Activated CD8-positive, alpha-beta memory T cell treated with anti-CD3 and anti-CD28 coated beads, Interleukin-2, amount 50 U/mL, for 1 hour (primary cell): Measurements from ENCODE around the gene IPCEF1.

ENCODE experiments used
- DNase-seq: peaks from one replicate; pipeline ENCODE4 v3.0.0-alpha.2; 2020; ENCODE audit errors: extremely low read depth

Gene IPCEF1

DNA sequence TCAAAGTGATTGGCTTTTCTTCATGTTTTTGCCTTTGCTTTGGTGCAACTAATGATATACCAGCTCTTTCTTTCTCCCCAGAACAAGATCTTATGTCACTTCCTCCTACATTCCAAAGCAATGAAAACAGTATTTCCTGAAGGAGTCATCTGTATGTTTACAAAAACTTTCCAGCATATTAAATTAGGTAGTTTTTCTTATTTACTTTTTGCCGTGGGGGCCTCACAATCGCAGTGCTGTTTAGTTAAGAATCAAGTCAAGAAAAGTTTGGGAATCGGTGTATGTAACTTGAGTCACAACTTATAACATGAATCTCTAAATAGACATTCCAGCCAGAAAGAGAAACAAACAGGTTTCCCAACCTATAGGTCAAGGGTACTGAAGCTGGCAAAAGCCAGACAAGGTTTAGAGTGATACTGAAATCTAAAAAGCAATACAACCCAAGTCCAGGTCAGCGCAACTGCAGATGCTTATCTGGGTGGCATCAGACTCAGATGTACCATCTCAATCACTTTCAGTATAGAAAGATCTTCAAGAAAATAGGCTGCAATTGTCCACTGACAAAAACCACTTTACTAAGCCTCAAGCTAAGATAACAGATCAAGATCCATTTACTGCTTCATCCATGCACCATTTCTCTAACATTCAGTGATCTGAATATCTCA, 63.6 kb downstream of the IPCEF1 start:
- DNase-seq, result no peak

DNA sequence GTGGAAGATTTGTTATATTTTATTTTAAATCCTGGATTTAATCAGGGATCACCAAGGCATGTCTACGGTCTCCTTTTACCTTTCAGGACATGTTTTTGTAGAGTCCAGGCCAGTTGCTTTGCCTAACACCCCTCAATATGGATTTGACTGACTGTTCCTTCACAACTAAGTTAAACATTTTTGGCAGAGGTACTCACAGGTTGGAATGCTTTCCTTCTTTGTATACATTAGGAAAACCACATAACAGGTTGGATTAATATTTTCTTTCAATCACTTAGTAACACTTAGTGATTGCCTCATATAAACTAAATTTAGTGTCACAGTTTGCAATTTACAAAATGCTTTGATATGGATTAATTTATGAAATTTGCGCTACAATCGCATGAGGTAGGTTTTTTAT, 64.5 kb downstream of the IPCEF1 start:
- DNase-seq, result no peak

DNA sequence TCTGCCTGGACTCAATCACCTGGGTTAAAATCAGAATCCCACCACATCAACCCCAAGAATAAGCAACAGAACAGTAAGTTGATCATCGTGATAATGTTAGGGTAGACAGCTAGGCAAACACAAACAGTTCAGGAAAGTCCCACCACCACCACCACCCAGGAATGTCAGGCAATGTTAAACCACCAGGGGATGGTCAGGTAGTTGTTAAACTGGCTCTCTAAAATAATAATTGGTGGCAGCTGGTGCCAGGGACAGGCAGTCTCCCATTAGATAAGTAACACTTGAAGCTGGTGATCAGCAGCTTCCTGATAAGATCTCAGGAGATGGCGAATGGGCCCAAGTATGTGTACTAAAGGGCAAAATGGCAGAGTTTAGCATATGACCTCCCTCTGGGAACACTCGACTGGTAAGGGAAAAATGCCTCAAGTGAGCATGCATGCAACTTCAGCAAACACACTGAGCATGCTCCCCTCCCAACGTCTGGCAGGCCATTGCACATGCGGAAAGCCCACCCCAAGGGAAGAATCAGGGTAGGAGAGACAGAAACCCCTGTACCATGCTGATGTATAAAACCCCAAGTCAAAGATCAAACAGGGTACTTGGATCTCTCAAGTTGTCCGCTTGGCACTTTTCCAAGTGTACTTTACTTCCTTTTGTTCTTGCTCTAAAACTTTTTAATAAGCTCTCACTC, 66.6 kb downstream of the IPCEF1 start:
- no peak for DNase-seq

DNA sequence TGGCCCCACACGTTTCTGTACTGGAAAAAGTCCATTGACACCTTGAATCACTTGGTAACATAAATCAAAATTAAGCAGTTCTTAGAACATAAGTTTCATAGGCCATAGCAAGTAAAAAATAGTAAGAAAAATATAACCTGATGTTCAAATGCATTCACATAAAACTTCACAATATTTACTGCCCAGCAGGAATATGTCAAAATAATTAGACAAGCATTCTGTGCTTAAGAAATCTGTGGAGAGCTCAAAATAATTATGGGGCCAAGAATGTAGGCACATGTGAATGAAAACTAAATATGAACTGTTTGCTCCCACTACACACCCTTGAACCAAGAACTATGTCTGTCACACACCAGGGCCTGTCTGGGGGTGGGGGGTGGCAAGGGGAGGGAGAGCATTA, 70.8 kb downstream of the IPCEF1 start:
- DNase-seq, result no peak

DNA sequence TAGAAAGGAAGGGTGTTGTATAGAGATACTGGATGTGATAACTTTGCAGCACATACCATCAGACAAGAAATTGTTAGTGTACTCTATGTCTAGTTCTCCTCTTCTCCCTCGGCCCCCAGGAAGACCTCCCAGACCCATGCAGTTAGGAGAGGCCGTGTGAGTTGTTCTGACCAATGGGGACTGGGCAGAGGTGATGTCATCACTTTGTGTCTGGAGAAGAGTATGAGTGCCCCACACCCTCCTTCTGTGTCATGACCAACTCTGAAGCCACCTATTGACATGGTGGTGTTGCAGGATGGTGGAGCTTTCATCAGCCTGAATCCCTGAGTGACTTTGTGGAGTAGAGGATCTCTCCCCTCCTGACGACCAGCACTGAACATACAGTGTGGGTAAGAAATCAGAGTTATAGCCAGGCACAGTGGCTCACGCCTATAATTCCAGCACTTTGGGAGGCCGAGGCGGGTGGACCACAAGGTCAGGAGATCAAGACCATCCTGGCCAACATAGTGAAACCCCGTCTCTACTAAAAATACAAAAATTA, 72.2 kb downstream of the IPCEF1 start:
- no peak for DNase-seq

DNA sequence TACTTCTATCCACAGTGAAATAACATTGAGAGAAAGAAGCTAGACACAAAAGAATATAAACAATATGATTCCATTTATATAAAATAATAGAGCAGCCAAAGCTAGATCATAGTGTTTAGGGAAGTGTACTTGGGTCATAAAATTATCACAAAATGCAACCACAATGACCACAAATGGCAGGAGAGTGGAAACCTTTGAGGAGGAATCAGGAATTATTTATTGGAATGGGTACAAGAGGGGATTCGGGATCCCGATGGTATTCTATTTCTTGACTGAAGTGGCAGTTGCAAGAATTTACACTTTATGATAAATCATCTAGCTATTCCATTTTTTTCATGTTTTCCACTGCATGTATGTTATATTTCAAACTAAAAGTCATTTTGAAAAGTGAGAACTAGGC, 76.1 kb downstream of the IPCEF1 start:
- no peak for DNase-seq

DNA sequence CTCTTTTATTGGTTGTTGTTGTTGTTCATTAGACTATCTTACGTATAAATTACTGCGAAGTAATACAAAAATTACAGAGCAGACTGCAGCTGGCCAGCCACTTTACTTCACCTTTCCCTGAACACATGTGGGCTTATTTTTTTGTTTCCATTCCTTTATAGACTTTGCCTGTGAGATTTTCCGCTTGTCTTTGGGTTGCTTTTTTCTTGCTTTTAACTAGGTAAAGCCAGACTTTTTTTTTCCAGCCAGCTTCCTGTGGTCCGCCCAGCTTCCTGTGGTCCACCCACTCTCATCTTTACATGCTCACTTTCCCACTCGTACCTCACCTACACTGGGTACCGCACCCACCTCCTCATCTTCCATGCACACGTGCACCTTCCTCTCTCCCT, 79.0 kb downstream of the IPCEF1 start:
- no peak for DNase-seq

DNA sequence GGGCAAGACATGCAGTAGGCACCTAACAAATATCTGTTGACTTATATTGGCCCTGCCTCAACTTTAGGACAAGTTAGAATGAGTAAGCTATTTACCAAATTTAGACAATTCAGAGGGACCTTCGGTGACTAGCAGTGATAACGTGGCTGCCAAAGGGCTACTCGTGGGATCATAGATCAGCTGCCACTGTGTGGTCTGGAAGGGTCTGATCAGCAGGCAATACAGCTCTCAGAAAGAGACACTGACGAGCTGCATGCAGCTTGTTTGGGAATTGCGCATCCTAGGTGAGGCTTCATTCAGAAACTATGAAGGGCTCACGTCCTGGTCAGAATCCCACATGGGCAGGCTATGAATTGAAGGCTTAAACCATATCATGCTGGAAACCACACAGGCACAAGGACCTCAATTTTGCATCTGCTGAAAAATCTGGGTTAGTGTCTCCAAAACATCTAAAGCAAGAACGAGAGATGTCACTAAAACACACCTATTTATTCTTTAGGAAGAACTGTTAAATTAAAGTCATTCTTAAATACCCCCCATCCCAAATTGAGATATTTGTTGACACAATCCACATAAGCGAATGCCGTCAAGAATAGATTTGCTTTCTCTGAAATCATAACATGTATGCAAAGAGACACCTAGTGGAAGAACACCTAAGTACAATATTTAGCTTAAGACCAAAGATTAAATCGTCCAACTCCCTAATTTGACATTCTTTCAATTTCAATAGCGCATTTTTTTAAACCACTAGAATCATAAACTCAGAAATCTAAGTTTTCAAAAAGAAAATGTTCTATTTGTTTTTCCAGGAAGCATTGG, 79.6 kb downstream of the IPCEF1 start:
- no peak for DNase-seq

DNA sequence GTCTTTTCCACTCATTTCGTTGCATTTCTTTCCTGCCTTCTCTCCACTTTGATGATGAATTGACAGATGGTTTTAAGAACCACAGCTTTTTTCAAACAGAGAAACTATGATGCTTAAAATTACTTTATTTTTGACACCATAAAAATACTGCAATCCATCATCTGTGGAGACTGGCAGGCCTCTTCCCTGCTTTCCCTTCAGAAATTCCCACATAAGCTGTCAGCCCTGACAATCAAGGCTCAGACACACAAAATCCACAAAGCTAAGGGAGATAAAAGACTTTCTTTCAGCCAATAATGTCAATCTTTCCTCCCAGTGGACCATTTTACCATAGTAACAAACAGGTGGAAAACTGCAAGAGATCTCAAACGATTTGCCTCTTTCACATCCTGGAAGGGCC, 82.4 kb downstream of the IPCEF1 start:
- no peak for DNase-seq

DNA sequence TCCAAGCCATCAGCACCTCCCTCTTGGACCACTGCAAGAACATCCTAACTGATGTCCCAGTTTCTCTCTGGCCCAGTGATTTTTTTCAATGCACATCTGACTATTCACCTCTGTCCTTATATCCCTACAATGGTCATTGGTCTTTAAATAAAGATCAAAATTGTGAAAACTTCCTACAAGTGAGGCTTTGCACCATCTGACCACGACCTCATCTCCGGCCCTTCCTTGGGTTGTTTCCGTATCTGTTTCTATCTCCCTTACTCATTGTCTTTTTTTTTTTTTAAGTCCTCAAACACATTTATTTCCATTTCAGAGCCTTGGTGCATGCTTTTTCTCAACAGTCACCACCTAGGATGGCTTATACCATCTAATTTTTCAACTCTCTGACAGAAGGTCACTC, 88.1 kb downstream of the IPCEF1 start:
- no peak for DNase-seq

DNA sequence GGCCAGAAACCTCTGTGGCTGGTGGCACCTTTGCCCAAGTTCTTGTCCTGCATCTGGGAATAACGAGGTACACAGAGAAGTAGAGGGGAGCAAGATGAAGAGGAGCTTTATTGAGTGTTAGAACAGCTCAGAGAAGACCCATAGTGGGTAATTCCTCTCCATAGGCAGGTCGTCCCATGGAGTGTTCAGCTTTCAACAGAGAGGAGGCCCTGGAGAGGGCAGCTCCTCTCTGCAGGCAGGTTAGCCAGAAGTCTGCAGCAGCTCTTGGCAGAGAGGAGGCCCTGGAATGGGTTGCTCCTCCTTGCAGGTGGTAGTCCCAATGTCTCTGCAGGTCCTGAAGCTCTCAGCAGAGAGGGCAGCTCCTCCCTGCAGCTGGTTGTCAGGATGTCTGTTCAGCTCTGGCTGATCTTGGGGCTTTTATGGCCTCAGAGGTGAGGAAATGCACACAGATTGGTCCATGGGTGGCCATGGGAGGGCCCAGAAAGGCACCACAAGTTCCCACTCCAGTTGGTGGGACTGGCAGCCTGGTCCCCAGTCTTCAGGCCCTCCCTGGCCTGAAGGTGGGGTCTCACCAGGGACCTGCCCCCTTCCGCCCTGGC, 89.0 kb downstream of the IPCEF1 start:
- DNase-seq, result no peak

DNA sequence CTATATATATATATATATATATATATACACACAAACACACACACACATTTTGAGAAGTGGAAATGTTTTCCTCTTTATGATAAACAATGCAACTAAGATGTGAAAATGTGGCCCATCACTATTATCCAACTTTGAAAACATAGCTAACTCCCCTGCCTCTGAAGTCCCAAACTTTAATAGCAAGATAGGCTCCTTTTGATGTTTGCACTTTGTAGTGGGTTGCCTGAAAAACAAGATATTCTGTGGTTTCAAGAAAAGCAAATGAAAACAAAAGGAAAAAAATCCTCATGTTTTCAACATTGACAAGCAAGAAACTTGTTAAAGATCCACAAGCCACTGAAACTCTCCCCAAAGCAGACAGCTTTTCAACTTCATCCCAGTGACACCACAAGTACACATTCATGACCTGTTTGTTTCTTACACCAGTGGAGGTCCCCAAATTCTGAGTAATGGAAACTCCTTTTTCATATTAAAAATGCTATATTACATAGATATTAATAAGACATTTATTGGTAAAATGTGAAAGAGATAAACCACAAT, 90.0 kb downstream of the IPCEF1 start:
- no peak for DNase-seq

DNA sequence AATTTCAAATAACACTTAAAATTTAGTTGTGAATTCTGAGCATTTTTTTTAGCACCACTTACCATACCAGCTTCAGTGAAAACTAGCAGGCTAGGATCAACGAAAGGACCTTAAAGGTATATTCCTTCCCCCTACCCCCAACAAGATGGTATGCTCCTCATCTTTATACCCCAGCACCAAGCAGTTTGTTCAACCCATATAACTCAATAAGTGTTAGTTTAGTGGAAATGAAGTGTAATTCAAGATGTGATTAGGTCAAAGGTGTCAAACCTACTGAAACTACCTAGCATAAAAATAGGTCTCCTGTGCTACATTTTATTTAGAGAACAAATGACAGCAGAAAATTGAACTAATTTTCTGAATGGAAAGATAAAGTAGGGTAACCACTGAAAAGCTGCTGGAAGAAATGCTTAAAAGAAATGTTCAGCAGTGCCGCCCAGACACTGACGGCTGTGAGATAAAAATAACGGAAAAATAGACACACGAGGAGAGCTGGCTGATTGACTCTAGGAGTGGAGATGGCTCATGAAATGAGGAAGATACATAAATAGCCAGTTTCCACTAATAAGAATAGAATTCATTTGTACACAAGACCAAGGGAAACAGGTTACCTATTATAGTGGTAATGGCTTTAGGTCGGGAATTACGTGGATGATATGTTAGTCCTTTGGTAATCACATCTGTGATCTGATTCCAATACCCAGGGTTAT, 94.8 kb downstream of the IPCEF1 start:
- no peak for DNase-seq

DNA sequence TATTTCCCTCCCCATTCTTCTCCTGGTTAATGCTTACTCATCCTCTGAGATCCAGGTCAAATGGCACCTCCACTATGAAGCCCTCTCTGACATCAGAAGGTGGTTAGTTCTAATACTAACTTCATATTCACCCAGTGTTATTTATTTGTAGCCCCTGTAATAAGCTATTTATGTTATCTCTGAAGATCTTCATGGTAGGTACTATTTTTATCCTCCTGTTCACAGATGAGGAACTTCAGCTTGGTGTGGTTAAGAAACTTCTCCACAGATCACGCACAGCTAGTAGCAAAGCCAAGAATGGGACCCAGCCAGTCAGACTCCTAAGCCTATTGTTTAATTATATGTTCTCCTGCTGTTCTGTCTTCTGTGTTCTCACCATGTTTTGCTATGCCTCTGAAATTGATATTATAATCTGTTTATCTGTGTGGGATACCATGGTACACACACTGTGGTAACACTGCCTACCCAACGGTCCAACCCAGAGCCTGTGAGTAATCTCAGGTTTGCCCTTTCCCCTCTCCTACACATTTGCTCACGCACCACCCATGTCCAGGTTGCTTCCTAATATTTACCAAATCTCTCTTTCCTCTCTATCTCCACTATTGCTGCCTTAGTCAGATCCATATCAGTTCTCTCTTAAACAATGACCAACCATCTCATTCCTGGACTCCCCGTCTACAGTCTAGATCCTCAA, 98.4 kb downstream of the IPCEF1 start:
- DNase-seq, result no peak

DNA sequence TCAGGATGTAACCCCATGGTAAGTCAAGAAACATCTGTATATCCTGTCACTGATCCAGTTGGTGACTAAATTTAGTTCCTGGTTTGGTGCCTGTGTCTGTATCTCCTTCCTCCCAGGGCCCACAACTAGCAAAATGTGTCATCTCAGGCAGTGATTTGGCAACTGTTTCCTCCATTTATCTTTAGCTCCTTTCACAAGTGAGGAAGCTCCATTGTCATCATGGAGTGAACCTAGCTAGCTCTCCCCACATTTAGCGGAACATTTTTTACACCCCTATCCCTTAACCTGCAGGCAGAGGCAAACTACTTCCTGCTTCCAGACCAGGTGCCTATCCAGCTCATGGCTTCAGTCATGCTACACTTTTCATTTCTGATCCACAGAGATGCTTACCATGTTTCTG, 99.5 kb downstream of the IPCEF1 start:
- no peak for DNase-seq

DNA sequence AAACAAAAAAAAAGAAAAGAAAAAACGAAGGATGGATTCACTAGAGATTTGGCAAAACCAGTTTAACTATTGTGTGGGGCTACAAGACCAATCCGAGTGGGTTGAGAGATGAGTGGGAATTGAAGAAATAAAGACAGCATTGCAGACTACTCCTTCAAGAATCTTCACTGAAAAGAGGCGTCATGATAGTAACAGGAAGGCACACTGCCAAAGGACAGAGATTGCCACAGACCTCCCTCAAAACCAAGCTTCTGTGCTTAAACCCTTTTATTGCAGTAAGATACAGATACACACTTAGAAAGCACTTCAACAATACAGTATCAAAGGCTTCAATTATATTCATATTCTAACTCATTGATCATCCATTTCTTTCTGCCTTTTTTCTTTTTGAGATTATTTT, 103.9 kb downstream of the IPCEF1 start:
- DNase-seq, result no peak

DNA sequence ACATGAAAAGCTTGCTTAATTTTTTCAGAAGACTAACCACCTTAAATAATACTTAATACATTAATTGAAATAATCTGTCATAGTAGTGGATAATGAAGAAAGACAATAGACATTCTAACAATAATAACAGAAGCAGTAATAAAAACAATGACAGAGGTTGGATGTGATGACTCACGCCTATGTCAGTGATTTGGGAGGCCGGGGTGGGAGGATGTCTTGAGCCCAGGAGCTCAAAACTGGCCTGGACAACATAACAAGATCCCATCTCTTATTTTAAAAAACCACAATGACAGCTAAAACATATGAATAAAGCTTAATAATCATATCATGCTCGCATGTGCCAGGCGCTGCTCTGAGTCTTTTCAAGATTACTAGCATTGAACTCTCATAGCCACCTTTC, 105.5 kb downstream of the IPCEF1 start:
- no peak for DNase-seq

DNA sequence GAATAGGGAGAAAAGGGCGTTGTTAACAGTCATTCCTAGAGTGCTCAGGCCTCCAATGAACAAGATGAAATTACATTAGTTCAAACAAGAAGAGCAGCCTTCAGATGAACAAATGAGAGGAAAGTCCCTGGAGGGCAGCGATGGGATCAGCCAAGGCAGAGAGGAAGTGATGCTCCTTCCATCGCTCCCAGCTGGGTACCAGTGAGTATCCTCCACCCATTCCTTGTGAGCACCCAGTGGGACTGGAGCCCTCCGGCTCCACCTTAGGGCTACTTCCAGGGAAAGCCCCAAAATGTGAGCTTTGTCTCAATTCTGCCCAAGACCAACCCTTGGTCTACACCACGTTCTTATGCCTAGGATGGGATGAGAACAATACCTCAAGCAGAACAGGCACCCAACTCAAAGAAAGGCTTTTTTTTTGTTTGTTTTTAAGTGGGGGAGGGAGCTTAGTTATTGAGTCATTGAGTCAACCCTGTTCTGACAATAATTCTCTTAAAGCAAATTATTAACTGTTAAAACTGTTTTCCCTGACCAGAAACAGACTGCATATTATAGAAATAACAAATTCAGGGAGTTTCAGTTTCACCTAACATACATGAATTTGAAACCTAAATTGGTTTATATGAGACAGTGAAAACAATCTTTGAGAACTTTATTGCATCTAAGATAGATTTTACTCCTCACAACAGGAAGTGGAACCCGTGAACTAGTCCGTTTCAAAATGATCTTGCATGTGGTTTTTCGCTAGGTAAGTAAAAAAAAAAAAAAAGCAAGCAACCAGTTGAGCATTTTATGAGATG, 106.9 kb downstream of the IPCEF1 start:
- DNase-seq, result no peak

DNA sequence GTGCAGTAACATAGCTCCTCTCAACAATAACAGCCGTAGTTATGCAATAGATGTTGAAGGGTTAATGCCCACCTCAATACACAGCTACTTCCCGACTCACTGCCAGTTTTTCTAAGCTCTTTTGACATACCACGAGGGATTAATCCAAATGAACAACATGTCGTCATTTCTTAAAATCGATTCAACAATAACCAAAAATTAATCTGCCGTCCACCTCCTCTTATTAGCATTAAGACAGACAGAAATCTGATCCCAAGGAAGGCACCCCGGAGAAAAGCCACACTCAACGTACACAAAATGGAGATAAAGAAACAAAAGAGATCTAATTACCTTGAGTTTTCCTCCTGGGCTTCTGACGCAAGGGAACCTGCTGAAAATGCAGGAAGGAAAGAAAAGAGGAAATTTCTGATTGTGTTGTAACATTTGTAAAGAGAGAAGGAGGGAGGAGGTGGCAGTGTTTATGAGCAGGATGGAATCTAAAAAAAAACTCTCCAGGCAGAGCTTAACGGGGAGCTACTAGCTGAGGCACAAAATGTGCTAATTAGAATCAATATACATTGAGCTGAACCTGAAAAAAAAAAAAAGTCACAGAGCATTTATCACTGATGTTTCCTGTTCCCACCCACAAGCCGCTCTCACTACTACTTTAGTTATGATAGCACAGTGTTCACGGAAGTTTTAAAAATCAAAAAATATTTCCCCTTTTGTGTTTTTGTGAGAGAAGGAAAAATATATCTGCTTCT, 109.3 kb downstream of the IPCEF1 start:
- no peak for DNase-seq
